ENCODE measurements around the gene SEC22C. TPM values are rescaled to one million over a fixed set of nuclear protein-coding genes. Genes with fewer than 3 reads are reported as not detected.
"Not testable (repeated sequence)": the region's sequence is repeated elsewhere in the genome, so short reads cannot be mapped to it uniquely, and the experiment has no call there.

SEC22C gene
- polyA plus RNA-seq, 1 donor: 49.7 TPM

DNA sequence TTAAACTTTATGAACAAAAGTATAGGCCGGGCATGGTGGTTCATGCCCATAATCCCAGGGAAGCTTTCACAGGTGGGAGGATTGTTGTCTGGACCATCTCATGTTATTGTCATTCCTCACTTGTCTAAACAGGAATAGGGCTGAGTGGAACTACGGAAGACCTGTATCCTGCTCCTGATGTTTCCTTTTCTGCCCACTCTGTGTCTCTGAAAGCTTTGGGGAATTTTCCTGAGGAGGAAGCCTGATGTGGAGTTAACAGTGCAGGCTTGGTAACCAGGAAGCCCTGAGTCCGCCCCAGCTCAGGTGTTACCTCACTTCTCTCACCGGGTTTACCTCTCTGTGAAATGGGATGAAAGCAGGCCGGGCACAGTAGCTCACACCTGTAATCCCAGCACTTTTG lies 6.9 kb upstream of the SEC22C start:
- DNase-seq: no peak

DNA sequence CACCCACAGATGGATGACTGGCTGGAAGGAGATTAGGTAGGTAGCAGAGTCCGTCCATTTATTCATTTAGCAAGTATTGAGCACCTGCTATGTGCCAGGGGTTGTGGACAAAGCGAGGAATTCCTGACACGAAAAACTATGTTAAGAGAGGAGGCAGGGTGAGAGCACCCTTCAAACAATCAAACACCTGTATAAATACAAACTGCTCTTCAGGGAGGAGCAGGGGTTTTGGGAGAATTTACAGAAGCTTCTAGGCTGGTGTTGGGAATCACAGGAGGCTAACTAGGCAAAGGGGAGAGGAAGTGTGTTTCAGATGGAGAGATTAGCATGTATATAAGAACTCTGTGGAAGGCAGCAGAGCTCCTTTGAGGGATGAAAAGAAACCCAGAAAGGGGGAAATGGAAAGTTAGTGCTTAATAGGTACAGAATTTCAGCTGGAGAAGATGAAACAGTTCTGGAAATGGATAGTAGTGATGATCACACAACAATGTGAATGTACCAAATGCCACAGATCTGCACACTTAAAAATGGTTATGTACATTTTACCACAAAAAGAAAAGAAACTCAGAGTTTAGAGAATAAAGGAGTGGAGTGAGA lies 805 bp upstream of the SEC22C start:
- no peak for DNase-seq

DNA sequence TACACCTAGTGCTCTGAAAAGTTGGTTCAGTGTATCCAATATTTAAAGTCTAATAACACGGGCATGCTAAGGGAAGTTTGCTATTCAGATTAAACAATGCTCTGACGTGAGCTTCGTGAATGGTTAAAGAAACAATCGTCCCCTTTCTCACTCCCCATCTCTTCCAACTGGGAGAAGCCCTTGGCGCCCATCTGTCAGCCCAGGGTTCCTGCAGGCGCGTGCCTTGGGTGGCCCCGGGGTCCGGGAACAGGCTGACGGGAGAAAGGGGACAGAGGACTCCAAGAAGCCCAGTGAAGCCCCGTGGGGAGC lies 413 bp downstream of the SEC22C start:
- no peak for DNase-seq

DNA sequence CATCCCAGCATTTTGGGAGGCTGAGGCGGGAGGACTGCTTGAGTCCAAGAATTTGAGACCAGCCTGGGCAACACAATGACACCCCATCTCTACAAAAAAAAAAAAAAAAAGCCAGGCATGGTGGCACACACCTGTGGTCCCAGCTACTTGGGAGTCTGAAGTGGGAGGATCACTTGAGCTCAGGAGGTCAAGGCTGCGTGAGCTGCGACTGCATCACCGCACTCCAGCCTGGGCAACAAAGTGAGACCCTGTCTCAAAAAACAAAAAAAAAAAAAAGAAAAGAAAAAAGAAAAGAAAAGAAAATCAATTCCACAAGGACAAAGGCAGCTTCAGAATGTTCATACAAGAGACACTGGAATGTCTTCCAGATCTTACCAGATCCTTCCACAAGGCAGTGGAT lies 2.4 kb downstream of the SEC22C start:
- not testable (repeated sequence) for DNase-seq

DNA sequence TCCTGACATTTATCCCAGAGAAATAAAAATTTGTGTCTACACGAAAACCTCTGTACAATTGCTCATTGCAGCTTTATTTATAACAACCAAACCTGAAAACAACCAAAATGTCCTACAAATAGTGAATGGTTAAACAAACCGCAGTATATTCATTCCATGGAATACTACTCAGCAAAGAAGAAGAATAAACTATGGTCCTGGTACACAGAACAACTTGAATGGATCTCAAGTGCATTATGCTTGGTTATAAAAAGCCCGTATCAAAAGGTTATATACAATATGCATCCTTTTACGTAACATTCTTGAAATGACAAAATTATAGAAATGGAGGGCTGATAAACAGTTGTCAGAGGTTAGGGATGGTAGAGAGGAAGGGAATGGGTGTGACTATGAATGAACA lies 3.7 kb downstream of the SEC22C start:
- no peak for DNase-seq

DNA sequence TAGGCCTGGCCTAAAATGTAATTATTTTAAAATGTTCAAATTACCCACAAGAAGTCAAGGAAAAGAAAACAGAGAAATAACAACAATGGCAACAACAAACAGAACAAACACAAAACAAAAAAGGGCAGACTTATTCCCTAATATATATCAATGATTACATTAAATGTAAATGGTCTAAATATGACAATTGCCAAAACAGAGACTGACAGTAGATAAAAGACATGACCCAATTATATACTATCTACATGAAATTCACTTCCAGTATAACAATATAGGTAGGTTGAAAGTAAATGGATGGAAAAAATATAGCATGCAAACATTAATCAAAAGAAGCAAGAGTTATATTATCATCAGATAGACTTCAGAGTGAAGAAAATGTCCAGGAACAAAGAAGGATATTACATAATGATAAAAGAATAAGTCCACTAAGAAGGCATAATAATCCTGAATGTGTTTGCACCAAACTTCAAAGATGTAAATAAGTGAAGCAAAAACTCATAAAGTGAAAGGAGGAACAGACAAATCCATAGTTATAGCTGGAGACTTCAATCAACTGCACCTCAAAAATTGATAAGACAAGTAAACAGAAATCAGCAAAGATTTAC lies 6.5 kb downstream of the SEC22C start:
- no peak for DNase-seq

DNA sequence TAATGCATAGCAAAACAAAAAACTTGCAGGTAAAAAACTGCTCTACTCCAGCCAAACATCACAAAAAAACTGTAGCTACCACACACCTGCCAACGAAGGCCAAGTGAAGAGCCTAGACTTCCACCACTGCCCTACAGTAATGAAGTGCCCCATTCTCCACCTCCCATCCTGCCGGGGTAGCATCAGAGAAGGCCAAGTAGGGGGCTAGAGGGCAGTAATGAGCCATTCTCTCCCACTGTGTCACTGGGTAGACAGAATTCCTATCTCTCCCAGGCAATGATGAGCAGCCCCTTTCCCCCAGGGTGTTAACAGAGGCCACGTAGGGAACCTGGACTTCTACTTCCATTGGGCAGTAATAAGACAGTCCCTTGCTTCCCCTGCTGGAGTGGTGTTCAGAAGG lies 9.5 kb downstream of the SEC22C start:
- DNase-seq: no peak

DNA sequence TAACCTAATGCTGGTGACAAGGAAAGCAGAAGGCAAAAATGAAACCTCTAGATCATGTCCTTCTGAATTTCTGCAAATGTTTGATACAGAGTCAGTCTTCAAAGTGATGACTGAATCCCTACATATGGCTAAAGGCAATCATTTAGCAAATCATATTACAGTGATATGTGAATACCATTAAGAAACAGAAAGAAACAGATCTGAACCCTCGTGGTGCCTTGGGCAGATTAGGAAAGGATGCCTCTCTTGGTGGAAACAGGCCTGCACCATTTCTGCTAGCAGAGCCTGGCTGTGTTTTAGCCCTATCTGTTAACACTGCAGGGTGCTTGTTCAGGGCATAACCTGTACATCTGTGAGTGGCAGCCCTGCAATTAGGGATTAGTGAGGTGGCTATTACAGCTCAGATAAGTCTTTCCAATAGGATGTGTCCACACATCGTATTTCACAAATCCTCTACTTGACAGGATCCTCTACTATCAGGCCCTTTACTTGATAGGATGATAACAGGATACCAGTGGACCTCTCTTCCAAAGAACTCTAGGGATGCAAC lies 12.1 kb downstream of the SEC22C start:
- no peak for DNase-seq

DNA sequence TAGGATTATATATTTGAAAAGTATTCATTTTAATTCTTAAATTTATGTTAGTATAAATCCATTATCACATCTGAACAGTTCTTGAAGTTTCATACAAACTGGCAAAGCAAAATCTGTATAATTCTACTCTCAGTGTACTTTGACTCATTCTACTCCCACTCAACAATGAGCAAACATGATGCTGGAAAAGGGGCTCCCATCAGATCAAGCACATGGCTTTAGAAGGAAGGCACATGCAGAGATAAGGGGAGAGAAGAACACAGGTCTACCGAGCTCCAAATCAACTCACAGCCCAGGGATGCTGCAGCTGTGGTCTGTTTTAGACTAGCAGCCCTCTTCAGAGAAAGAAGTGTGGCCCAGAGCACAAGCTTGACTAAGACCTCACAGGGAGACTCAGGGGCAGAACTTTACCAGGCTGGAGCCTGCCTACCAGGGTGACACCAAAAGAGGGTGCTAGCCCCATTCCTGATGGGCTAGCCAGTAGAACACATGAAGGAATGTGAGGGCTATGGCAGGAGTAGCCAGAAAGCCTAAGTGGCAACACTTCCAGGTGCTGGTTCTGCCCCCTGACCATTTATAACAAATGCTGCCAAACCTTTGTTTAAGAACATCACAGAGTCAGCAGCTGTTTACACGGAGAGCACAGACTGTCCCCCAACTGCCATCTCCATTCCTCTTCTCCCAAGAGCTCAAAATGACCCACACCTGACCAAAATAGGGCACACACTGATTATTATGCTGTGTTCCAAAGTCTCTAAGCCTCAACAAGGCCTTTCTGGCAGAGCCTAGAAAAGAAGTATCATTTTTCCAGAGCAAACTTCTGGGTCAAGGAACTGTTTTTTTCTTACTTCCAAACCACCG lies 19.5 kb downstream of the SEC22C start:
- no peak for DNase-seq

DNA sequence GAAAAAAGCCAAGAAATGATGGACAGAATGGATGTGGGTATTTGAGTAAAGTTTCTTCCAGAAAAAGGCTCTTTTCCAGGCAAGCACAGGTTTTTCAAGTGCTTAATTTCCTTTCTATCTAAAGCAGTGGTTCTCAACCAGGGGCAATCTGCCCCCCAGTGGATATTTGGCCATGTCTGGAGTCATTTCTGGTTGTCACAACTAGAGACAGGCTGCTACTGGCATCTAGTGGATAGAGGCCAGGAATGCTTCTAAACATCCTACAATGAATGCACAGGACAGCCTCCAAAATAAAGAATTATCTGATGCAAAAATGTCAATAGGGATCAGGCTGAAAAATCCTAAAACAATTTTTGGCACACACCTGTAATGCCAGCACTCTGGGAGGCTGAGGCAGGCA lies 23.9 kb downstream of the SEC22C start:
- no peak for DNase-seq

DNA sequence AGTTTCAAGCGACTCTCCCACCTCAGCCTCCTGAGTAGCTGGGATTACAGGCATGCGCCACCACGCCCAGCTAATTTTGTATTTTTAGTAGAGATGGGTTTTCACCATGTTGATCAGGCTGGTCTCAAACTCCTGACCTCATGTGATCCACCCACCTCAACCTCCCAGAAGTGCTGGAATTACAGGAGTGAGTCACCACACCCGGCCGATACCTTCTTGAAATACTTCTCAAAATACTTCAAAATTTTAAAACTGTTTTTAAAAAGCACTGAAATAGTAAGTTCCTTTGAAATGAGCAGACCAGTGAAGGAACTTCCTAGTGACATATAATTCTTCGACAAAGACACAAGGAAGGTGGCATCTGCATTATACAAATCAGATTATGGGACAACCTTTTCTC lies 24.9 kb downstream of the SEC22C start:
- not testable (repeated sequence) for DNase-seq

DNA sequence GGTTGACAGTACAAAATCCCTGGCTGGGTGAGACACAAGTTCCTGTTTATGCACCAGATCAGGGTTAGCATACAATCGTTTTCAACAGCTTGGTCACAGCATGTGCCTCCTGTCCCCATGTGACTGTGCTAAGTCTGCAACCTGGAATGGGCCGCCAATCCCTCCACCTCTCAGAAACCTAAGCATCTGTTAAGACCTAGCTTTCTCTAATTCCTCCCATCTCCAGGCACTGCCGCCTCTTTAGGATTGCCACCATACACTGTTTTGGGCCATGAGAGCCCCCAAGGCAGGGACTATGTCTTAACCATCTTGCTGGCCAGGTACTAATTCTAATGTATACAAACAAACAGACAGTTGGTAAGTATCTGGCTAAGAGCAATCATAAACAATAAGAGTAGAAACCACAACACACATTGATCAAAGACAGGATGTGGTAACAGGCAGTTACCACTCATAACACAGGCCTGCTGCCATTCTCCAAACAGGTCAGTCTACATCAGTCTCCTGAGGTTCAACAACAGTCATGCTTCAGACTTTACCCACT lies 25.6 kb downstream of the SEC22C start:
- DNase-seq: no peak

DNA sequence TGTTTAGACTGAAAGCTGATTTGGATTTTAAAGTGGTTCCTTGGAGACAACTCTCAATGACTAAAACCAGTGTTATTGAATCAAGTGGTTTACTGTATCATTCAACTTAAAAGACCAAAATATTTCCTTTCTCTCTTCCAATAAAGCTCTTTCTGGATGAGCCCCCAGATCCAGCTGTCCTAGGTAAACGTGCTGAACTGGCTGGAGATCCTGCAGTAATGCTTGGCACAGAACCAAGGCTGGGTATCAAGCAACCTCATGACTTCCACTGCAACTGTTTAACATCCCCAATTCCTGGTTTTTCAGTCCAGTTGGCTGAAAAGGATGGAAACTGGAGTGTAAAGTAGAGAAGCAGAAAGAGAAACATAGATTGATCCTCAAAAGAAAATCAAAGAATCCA lies 28.9 kb downstream of the SEC22C start:
- DNase-seq: no peak

DNA sequence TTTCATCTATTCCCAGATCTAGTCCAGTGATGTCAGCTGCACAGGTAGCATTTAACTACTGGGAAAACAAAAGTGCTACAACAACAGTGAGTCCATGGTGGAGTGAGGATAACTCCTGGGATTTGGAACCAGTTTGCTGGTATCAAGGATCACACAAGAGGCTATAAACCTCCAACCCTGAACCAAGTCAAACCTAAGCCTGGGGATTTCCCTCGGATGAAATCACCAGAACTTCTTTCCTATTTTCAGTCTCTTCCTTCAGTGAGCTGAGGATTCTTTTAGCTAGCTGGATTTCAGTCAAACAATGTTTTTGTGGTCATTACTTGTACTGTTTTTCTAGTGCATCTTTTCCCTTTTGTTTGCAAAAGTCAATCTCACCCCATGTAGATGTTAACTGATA lies 31.5 kb downstream of the SEC22C start:
- DNase-seq: no peak

DNA sequence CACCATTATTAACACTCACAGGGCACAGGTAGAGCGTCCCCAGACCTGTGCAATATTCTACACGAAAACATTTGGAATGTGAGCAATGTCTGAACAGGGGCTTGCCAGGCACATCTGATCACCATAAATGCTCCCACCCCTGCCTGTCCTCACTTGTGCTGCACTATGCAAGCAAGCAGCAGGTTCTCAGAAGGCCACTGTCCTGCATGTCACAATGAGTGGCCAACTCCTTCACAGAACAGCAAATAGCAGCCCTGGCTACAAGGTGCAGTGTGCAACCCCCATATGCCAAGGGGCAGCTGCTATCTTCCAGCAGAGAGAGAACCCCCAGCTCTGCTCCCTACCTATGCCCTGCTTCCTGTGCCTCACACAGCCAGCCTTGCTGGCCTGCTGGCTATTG lies 32.6 kb downstream of the SEC22C start:
- no peak for DNase-seq

DNA sequence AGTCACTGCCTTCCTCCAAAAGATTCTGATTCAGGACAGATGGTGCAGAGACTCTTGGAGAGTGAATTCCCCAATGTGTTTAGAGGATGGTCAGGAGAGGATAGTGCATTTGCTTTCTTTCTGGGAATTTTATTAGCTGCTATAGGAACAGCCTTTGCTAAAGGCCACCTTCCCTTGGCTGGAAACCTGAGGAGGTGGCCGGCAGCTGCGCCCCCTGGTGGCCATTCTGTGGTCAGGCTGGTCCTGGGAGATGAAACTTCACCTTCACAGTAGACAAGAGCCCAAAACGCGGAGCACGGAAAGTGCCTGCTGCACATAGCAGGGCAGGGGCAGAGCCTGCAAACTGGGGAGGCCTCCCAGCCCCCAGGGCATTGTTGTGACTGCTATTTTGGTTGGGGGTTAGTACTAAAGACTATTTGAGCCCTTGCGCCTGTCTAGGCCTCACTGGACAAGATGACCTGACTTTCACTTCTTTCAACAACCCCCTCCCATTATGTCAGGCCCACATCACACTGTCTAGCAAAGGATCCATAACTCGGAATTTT lies 34.3 kb downstream of the SEC22C start:
- DNase-seq: peak; percentile 38

DNA sequence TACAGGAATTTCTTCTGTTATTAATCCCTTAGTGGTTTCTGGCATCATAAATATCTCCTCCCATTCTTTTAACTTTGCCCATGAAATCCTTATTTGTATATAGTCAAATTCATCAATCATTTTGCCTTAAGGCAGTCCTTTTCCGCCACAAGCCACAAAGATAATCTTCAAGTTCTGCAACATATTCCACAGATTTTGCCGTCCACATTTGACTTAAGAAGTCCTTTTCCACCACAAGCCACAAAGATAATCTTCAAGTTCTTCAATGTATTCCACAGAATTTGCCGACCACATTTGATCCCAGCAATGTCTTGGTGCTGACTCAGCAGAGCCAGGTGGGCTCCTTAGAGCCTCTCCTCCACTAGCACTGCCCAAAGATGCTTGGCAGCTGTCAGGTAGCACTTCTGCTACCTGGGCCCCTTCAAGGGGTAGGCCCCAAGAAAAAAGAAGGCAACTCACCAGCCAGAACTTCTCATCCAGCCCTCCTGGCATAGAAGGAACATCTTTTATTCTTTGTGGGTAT lies 35.0 kb downstream of the SEC22C start:
- no peak for DNase-seq

DNA sequence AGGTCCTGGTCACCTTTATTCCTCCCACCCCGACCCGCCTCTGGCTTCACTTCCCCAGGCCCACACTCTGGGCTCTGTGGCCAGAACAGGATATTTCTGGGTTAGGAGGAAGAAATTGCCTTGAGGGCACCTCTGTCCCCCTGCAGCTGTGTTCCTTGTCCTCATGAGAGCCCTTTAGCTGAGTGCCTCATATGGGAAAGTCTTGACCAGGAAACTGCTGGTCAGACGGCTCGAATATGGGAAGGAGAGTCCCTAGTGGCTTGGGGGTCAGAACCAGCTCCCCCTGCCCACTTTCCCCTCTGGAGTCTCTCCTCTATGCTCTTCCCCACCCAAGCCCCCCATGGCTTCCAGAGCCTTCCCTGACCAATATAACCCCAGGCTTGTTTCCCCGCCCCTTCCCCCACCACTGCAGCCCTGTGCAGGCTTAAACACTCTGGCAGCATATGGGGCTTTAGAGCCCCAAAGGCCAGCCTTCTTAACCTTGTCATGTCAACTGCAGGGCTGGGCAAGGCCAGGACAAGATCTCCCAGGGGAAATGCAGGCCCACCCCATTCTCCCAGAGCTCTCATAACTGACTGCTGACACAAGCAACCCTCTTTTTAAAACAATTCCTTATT lies 36.4 kb downstream of the SEC22C start:
- DNase-seq: no peak

DNA sequence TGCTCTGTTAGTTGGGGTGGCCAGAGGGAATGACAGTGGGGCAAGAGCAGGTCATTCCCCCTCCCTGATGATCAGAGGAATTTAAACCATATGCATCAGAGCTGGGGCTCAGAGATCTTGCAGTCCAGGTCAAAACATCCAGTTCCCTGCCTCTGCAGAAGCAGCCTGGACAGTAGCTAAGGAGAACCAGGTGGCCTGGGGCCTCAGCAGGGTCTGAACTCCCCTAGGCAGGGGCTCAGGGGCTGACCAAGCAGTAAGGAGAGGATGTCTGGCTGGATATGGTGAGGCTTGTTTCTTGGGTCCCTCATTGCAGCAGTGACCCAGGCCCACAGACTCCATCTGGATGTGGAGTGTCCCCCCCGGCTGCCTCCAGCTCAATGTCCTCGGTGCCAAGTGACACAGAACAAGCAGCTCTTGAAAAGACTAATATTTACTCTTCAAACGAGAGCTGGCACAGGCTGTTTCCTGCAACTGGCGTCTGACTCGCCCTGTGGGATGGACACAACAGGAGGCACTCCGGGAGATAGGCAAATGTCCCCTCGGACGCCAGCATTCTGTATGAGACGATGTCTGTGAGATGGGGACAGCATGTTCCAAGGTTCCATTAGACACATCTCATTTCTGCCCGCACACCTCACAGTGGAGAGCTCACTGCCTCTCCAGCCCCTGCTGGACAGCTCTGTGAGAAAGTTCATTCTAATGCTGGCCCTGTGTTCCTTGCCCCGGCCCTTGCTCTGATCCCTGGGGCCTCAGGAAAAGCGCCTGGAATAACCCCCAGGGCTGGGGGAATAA lies 37.1 kb downstream of the SEC22C start:
- no peak for DNase-seq

DNA sequence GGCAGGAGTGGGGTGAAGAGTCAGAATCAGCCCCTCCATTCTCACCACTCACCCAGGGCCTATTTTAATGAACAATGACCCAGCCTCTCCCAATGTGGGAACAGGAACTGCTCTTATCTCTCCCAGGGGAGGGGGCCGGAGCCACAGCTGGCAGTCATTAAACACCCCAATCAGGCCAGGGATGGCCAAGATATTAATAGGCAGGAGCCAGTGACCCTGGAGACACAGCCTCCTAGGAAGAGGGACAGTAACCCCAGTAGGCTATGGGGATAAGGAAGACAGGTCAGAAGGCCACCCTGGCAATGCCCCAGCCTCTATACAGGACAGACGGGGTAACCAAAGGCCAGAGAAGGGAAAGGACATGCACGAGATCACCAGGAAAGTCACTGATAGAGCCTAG lies 40.7 kb downstream of the SEC22C start:
- no peak for DNase-seq

Data from left kidney (tissue), 2 donors.